HG03280 (cell line): ENCODE results near the gene CGN.
"Not testable (repeated sequence)": the region's sequence is repeated elsewhere in the genome, so short reads cannot be mapped to it uniquely, and the experiment has no call there.

Experiments
- ATAC-seq: cut with Tn5 transposase; IDR thresholded peaks from one replicate; pipeline ENCODE4 v1.9.1; 2021; ENCODE audit warnings: mild to moderate bottlenecking, moderate library complexity; ENCODE audit not compliant: unreplicated experiment

CGN gene

GRCh38 chr1:151519667-151520066 lies 8.5 kb downstream of the CGN start:
- ATAC-seq, result no peak

GRCh38 chr1:151520359-151520758 lies 9.2 kb downstream of the CGN start:
- ATAC-seq, result no peak

- ATAC-seq, result not testable (repeated sequence)
These were observed 11.2 kb downstream of the CGN start for GRCh38 chr1:151522427-151522826.

GRCh38 chr1:151523326-151523725 lies 12.1 kb downstream of the CGN start:
- ATAC-seq, result no peak

GRCh38 chr1:151524736-151525135 lies 13.5 kb downstream of the CGN start:
- ATAC-seq, result no peak

- no peak for ATAC-seq
These were observed 15.7 kb downstream of the CGN start for GRCh38 chr1:151526735-151527525.

- ATAC-seq, result no peak
These were observed 18.1 kb downstream of the CGN start for GRCh38 chr1:151529211-151529702.

GRCh38 chr1:151529781-151530180 lies 18.6 kb downstream of the CGN start:
- no peak for ATAC-seq

- no peak for ATAC-seq
These were observed 19.3 kb downstream of the CGN start for GRCh38 chr1:151530461-151530860.

GRCh38 chr1:151533870-151534269 lies 22.7 kb downstream of the CGN start:
- no peak for ATAC-seq

- ATAC-seq, result no peak
These were observed 23.6 kb downstream of the CGN start for GRCh38 chr1:151534662-151535278.

GRCh38 chr1:151535326-151536271 lies 24.4 kb downstream of the CGN start:
- ATAC-seq, result no peak

GRCh38 chr1:151536499-151536898 lies 25.3 kb downstream of the CGN start:
- ATAC-seq, result no peak

GRCh38 chr1:151537112-151537511 lies 25.9 kb downstream of the CGN start:
- no peak for ATAC-seq

GRCh38 chr1:151539321-151540020 lies 28.3 kb downstream of the CGN start:
- ATAC-seq, result peak; percentile 19

- peak; percentile 96 for ATAC-seq
These were observed 29.1 kb downstream of the CGN start, which contains the start of gene TUFT1 for GRCh38 chr1:151540021-151540981. TSS of gene TUFT1 (plus strand) at chr1:151540309. CDS start at chr1:151540367, 58 bp downstream.

- no peak for ATAC-seq
These were observed 29.8 kb downstream of the CGN start for GRCh38 chr1:151540982-151541377.

GRCh38 chr1:151541752-151542151 lies 30.6 kb downstream of the CGN start:
- no peak for ATAC-seq

GRCh38 chr1:151542710-151543129 lies 31.5 kb downstream of the CGN start:
- no peak for ATAC-seq
